Ecto neural progenitor cell (in vitro differentiated cells): ENCODE data around the gene SLC7A10.

Source experiments
- DNase-seq: peaks from one replicate; pipeline ENCODE4 v3.0.0-alpha.2; 2018; ENCODE audit warnings: low spot score

Gene SLC7A10

GRCh38 chr19:33254245-33254824, 28.7 kb upstream of the SLC7A10 start:
- no peak for DNase-seq

- DNase-seq = no peak
These were observed 27.3 kb upstream of the SLC7A10 start for GRCh38 chr19:33252971-33253370.

GRCh38 chr19:33252418-33252962, 26.8 kb upstream of the SLC7A10 start:
- DNase-seq = no peak

GRCh38 chr19:33251526-33252090, 26.0 kb upstream of the SLC7A10 start:
- no peak for DNase-seq

- DNase-seq = no peak
These were observed 25.4 kb upstream of the SLC7A10 start for GRCh38 chr19:33251076-33251475.

GRCh38 chr19:33250500-33250899, 24.9 kb upstream of the SLC7A10 start:
- no peak for DNase-seq

GRCh38 chr19:33249740-33250366, 24.2 kb upstream of the SLC7A10 start:
- no peak for DNase-seq

- DNase-seq = no peak
These were observed 23.4 kb upstream of the SLC7A10 start for GRCh38 chr19:33248954-33249613.

- no peak for DNase-seq
These were observed 22.9 kb upstream of the SLC7A10 start for GRCh38 chr19:33248553-33248953.

GRCh38 chr19:33248104-33248503, 22.5 kb upstream of the SLC7A10 start:
- DNase-seq = no peak

- no peak for DNase-seq
These were observed 21.8 kb upstream of the SLC7A10 start for GRCh38 chr19:33247441-33247819.

- DNase-seq = no peak
These were observed 21.2 kb upstream of the SLC7A10 start for GRCh38 chr19:33246709-33247440.

GRCh38 chr19:33245948-33246708, 20.5 kb upstream of the SLC7A10 start:
- DNase-seq = no peak

- no peak for DNase-seq
These were observed 17.3 kb upstream of the SLC7A10 start for GRCh38 chr19:33242911-33243310.

- no peak for DNase-seq
These were observed 16.5 kb upstream of the SLC7A10 start for GRCh38 chr19:33242131-33242530.

- DNase-seq = no peak
These were observed 16.0 kb upstream of the SLC7A10 start for GRCh38 chr19:33241530-33242101.

- no peak for DNase-seq
These were observed 15.5 kb upstream of the SLC7A10 start for GRCh38 chr19:33241091-33241529.

GRCh38 chr19:33240181-33240771, 14.6 kb upstream of the SLC7A10 start:
- DNase-seq = no peak

GRCh38 chr19:33239223-33239975, 13.7 kb upstream of the SLC7A10 start:
- no peak for DNase-seq
